HepG2 (cell line): ENCODE results near the gene ARHGAP15. TPM values are rescaled to one million over a fixed set of nuclear protein-coding genes. Genes with fewer than 3 reads are reported as not detected.

ENCODE experiments used
- ATAC-seq: fragments of 200-7000 bp; cut with Tn5 transposase; 3 replicates; pipeline ENCODE4 v1.9.1; 2020; ENCODE audit warnings: mild to moderate bottlenecking, moderate library complexity
- BruUV-seq: library from RNA; stranded (reverse); fragments of 400-500 nt; replicated peaks from 2 replicates; lab custom pipeline; 2021; lab: Mats Ljungman, UMichigan
- CTCF ChIA-PET: fragments of 300-600 bp; formaldehyde crosslinking; extraction: SDS; loops from one replicate; lab custom pipeline; 2021; ENCODE audit warnings: low total read pairs, inconsistent platforms, low intra/inter-chr PET ratio; lab: Yijun Ruan, JAX
- POLR2A ChIA-PET: fragments of 350-600 bp; sonication (Branson Sonifier 250); formaldehyde crosslinking; loops from one replicate; lab custom pipeline; 2020; ENCODE audit warnings: antibody characterized with exemption, inconsistent platforms; lab: Yijun Ruan, JAX
- DNase-seq: peaks from one replicate; pipeline ENCODE4 v3.0.0-alpha.2; 2015; ENCODE audit warnings: low spot score
- FAIRE-seq: peaks from 3 replicates; lab custom pipeline; 2011; peaks lifted over from hg19 to GRCh38; lab: Jason Lieb, UNC
- H2AFZ ChIP-seq: one replicate; pipeline ENCODE4 v1.6.1; 2011; ENCODE audit warnings: low read length, inconsistent platforms
- H3K27ac ChIP-seq: fragments of 300-600 bp; 3 replicates; pipeline ENCODE4 v1.8.0; 2011; ENCODE audit warnings: mixed run types, mild to moderate bottlenecking, mixed read lengths, low read length, inconsistent platforms; ENCODE audit not compliant: insufficient read depth; ENCODE audit errors: extremely low read length
- H3K27me3 ChIP-seq, 2 experiments: fragments of 200-600 bp in 1 of 2; 2 replicates in 1 of 2; 3 replicates in 1 of 2; pipeline versions ENCODE4 v1.6.0 to v1.8.0; 2011; ENCODE audit warnings: low read length in 2 of 2, mild to moderate bottlenecking in 2 of 2, moderate library complexity in 2 of 2, inconsistent platforms in 1 of 2; ENCODE audit not compliant: insufficient read depth in 2 of 2, control insufficient read depth in 1 of 2
- H3K36me3 ChIP-seq, 2 experiments: fragments of 200-600 bp in 1 of 2; replicated peaks in 1 of 2; 2 replicates in 1 of 2; 3 replicates in 1 of 2; pipeline versions ENCODE4 v1.5.1 to v1.8.0; 2011; ENCODE audit warnings: low read length in 2 of 2, inconsistent platforms in 1 of 2; ENCODE audit not compliant: insufficient read depth in 2 of 2, control insufficient read depth in 1 of 2
- H3K4me1 ChIP-seq: 2 replicates; pipeline ENCODE4 v1.5.1; 2012; ENCODE audit warnings: low read length, inconsistent platforms; ENCODE audit not compliant: insufficient read depth
- H3K4me2 ChIP-seq: 2 replicates; pipeline ENCODE4 v1.6.0; 2011; ENCODE audit warnings: low read depth, low read length, inconsistent platforms
- H3K4me3 ChIP-seq, 3 experiments: fragments of 200-600 bp in 1 of 3; sonication (generic), shearing (Covaris generic) in 1 of 3; replicated peaks in 1 of 3; 2 replicates each; pipeline ENCODE4 v1.5.1; 2011 to 2016; ENCODE audit warnings: low read length in 3 of 3, inconsistent platforms in 2 of 3, low read depth in 2 of 3, mild to moderate bottlenecking in 2 of 3, control low read depth in 1 of 3, mixed read lengths in 1 of 3; ENCODE audit not compliant: insufficient read depth in 1 of 3
- H3K79me2 ChIP-seq: one replicate; pipeline ENCODE4 v1.6.1; 2011; ENCODE audit warnings: low read length, inconsistent platforms; ENCODE audit not compliant: insufficient read depth
- H3K9ac ChIP-seq: 2 replicates; pipeline ENCODE4 v1.6.0; 2011; ENCODE audit warnings: mild to moderate bottlenecking, low read depth, low read length, inconsistent platforms; ENCODE audit not compliant: insufficient read depth
- H3K9me3 ChIP-seq: 2 replicates; pipeline ENCODE4 v1.5.1; 2012; ENCODE audit warnings: mild to moderate bottlenecking, low read length
- H4K20me1 ChIP-seq: 2 replicates; pipeline ENCODE4 v1.6.0; 2011; ENCODE audit warnings: inconsistent platforms, mild to moderate bottlenecking, low read length, moderate library complexity; ENCODE audit not compliant: insufficient read depth
- EED ChIP-seq: sonication (generic); formaldehyde crosslinking; IDR thresholded peaks from 2 replicates; pipeline ENCODE4 v1.5.0; 2020; ENCODE audit warnings: mild to moderate bottlenecking, missing genetic modification reagents
- KAT2B ChIP-seq: fragments of 150-350 bp; IDR thresholded peaks from 2 replicates; pipeline ENCODE4 v1.6.1; 2014; ENCODE audit warnings: low read depth, low read length, borderline replicate concordance
- MAX ChIP-seq: IDR thresholded peaks from 2 replicates; pipeline ENCODE4 v1.6.1; 2012; ENCODE audit warnings: inconsistent platforms
- PHF21A ChIP-seq: sonication (generic); formaldehyde crosslinking; IDR thresholded peaks from 2 replicates; pipeline ENCODE4 v1.5.0; 2020; ENCODE audit warnings: mild to moderate bottlenecking, missing genetic modification reagents
- SP4 ChIP-seq: sonication (generic); formaldehyde crosslinking; IDR thresholded peaks from 2 replicates; pipeline ENCODE4 v1.8.1; 2023; ENCODE audit warnings: mild to moderate bottlenecking, missing genetic modification reagents
- TCF7 ChIP-seq: sonication (generic); IDR thresholded peaks from 2 replicates; pipeline ENCODE4 v1.6.1; 2016; ENCODE audit warnings: antibody characterized with exemption, low read depth
- ZFP36 ChIP-seq: fragments of 150-350 bp; IDR thresholded peaks from 2 replicates; pipeline ENCODE4 v1.6.1; 2018; ENCODE audit warnings: borderline replicate concordance, low read length, low read depth; ENCODE audit not compliant: partially characterized antibody
- ZFP41 ChIP-seq: sonication (generic); formaldehyde crosslinking; IDR thresholded peaks from 2 replicates; pipeline ENCODE4 v1.4.0; 2020; ENCODE audit warnings: mild to moderate bottlenecking, missing genetic modification reagents, borderline replicate concordance
- ZNF557 ChIP-seq: sonication (generic); formaldehyde crosslinking; IDR thresholded peaks from 2 replicates; pipeline ENCODE4 v1.4.0; 2020; ENCODE audit warnings: missing genetic modification reagents
- ZNF720 ChIP-seq: sonication (generic); formaldehyde crosslinking; IDR thresholded peaks from 2 replicates; pipeline ENCODE4 v1.4.0; 2020; ENCODE audit warnings: missing genetic modification reagents
- WGBS: methylation state at CpG from one replicate; pipeline ENCODE4 v1.1.6; 2017; ENCODE audit warnings: low lambda C conversion rate; 5-methylcytosine and 5-hydroxymethylcytosine counted together
- in situ Hi-C: cut with HindIII; loops from 2 replicates; pipeline ENCODE4 v1.10.0; 2017; ENCODE audit warnings: low pct_unique_long_range_greater_than_20kb; ENCODE audit not compliant: extremely low pct_ligation_motif_present
- intact Hi-C: fragments of 100-400 bp; cut with micrococcal nuclease; formaldehyde crosslinking; loops from one replicate; pipeline ENCODE4 v1.10.0; 2022; ENCODE audit not compliant: unreplicated experiment
- polyA plus RNA-seq, 8 experiments: library from polyadenylated mRNA; depleted of rRNA in 3 of 8; stranded (reverse) in 7 of 8; unstranded in 1 of 8; fragments of >200 nt; fragmentation: Illumina TruSeq in 4 of 8; extraction: Trizol in 4 of 8; gene quantifications; 2 replicates each; pipeline versions ENCODE4 v1.2.1 to v1.2.3, GENCODE V29; 2011 to 2016; ENCODE audit warnings: low read depth in 4 of 8, missing spikeins in 1 of 8, mixed read lengths in 1 of 8; ENCODE audit not compliant: insufficient read depth in 1 of 8
- total RNA-seq, 5 experiments: library from RNA; depleted of rRNA; stranded (reverse); fragments of >200 nt; fragmentation: Illumina TruSeq; extraction: Trizol; gene quantifications; 2 replicates each; pipeline ENCODE4 v1.2.3, GENCODE V29; 2016; ENCODE audit warnings: low read depth in 1 of 5
- TF ChIP-seq, protein P1 (sequence below): sonication (generic); formaldehyde crosslinking; conservative IDR thresholded peaks from 2 replicates; pipeline ENCODE4 v1.4.0; 2020; ENCODE audit warnings: missing genetic modification reagents
- TF ChIP-seq, protein P2 (sequence below): IDR thresholded peaks from 2 replicates; pipeline ENCODE4 v1.6.1; 2016; ENCODE audit warnings: missing genetic modification reagents, missing compliant biosample characterization

The ARHGAP15 gene
- total and polyA plus RNA-seq, 2 of the 13 experiments (the other 11 are each of a cell fraction or from before 2014, with no cell fraction given), result 0.04 TPM; not detected in 1

DNA sequence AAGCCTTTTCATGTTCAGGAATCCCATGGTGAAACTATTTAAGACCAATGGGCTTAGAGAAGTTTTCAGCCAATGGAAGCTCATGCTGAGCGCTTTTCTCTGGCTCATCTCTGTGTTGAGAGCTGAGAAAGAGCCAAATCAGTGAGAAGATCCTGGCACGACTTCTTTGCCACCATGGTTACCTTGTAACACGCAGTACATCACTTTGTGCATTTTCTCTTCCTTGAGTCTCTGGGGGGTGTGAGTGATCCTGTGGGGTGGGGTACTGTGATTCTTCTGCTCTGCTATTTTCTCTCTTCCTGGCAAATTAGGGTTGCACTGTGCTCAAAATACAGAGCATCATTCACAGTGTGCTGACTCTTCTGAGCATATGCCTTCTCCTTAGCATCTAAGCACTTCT, 664.2 kb downstream of the ARHGAP15 start:
- intact Hi-C loops, result no loop called here
- CTCF ChIA-PET, result no interaction called here

More for the DNA sequence above, 664.2 kb downstream of the ARHGAP15 start:
- POLR2A ChIA-PET, result no interaction called here
- Histone ChIP-seq H3K36me3 (no peaks in the 10 kb centered on the region), H3K27ac (no peak overlapping the region), H3K9ac (no peak overlapping the region), H4K20me1 (no peaks in the 10 kb centered on the region), H3K4me1 (no peaks in the 10 kb centered on the region), H3K9me3 (no peaks in the 10 kb centered on the region), H3K4me3 (no peak overlapping the region), H3K4me2 (no peak overlapping the region), H3K79me2 (no peaks in the 10 kb centered on the region), H3K27me3 (no peaks in the 10 kb centered on the region)
- DNase-seq (no peak), ATAC-seq (no peak)
- no TSS peak for BruUV-seq
- 17% methylated on average over 3 of the region's 3 CpGs for WGBS
- TF ChIP-seq EED, result no peak
- no peak for TF ChIP-seq TCF7
- TF ChIP-seq, protein P1, sequence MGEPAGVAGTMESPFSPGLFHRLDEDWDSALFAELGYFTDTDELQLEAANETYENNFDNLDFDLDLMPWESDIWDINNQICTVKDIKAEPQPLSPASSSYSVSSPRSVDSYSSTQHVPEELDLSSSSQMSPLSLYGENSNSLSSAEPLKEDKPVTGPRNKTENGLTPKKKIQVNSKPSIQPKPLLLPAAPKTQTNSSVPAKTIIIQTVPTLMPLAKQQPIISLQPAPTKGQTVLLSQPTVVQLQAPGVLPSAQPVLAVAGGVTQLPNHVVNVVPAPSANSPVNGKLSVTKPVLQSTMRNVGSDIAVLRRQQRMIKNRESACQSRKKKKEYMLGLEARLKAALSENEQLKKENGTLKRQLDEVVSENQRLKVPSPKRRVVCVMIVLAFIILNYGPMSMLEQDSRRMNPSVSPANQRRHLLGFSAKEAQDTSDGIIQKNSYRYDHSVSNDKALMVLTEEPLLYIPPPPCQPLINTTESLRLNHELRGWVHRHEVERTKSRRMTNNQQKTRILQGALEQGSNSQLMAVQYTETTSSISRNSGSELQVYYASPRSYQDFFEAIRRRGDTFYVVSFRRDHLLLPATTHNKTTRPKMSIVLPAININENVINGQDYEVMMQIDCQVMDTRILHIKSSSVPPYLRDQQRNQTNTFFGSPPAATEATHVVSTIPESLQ (CRISPR knock-in tag), result no peak
- TF ChIP-seq ZFP36, result no peak
- TF ChIP-seq PHF21A (CRISPR knock-in tag), result no peak
- TF ChIP-seq, protein P2, sequence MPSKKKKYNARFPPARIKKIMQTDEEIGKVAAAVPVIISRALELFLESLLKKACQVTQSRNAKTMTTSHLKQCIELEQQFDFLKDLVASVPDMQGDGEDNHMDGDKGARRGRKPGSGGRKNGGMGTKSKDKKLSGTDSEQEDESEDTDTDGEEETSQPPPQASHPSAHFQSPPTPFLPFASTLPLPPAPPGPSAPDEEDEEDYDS (CRISPR knock-in tag), result no peak
- TF ChIP-seq KAT2B, result no peak
- TF ChIP-seq ZNF557 (CRISPR knock-in tag), result no peak
- TF ChIP-seq ZNF720 (CRISPR knock-in tag), result no peak
- no peak for TF ChIP-seq ZFP41 (CRISPR knock-in tag)
- TF ChIP-seq MAX, result no peak
- no peak for TF ChIP-seq SP4 (CRISPR knock-in tag)
- TF ChIP-seq, all 625 proteins: peak for 0
- no peak overlapping the region for H2AFZ ChIP-seq
- FAIRE-seq, result no peak
- in situ Hi-C loops, result no loop called here
